ENCODE results near the gene SLC22A3.
"Not testable (repeated sequence)": the region's sequence is repeated elsewhere in the genome, so short reads cannot be mapped to it uniquely, and the experiment has no call there.

Gene SLC22A3

GRCh38 chr6:160454303-160454702, 106.1 kb downstream of the SLC22A3 start:
- DNase-seq: no peak

- no peak for DNase-seq
Measured at GRCh38 chr6:160455081-160455480, 106.9 kb downstream of the SLC22A3 start.

DNA sequence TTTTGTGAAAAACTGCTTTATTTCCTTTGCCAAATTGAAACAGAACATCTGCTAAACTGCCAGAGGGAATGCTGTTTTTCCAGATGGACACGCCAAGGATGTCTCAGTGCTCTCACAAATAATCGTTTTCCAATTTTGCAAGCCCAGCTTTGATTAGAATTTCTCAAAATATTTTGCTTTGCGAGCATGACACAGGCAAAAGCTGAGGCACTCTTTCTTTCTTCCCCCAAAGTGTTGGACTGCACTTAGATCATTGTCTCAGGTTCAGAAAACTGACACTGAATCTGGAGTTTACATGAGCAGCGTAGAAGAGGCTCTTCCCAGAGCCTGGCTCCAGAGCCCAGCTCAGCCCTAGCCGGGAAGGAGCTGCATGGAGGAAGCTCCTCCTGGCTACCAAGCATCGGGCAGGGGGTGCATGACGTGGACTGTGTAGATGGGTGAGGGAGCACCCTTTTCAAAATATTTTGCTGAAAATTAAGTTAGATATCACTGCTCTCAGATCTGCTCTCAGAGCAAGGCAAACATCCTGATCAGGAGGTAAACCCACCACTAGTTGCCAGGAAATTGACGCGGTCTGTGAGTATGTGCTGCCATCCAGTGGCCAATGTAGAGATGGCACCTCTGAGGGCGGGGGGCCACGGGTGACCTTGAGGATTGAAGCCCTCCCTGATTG, 107.5 kb downstream of the SLC22A3 start:
- no peak for DNase-seq

DNA sequence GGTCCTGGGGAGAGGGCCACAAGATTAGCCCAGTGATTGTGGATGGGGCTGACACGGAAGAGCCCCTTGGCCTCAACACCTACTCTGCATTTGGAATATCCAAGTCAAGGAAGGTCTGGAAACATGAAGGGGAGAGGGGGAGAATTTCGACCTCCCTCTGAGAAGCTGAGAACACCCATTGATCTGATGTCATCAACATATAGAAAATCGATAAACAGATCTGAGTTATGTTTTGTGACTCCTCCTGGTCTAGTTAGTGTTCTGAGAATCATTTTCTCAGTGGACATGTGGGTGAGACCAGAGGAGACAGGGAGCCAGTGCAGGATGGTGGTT, 108.0 kb downstream of the SLC22A3 start:
- DNase-seq: no peak

DNA sequence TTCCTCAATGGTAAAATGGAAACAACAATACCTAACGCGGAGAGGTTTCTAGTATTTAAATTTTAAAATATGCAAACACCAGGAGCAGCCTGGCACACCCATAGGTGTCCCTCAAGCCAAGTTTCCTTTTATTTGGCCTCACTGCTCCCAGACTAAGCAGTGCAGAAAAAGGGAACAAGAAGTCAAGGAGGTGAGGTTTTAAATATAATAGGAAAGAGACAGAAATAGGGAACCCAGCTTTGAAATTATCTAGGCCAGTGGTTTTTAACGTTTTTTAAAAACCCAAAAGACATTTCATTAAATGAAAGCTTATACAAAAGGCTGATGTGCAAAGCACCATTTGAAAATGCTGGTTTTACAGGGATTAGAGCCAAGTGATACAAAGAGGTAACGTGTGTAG, 109.6 kb downstream of the SLC22A3 start:
- DNase-seq: no peak

GRCh38 chr6:160461641-160462040, 113.5 kb downstream of the SLC22A3 start:
- DNase-seq: no peak

GRCh38 chr6:160462116-160462515, 113.9 kb downstream of the SLC22A3 start:
- no peak for DNase-seq

DNA sequence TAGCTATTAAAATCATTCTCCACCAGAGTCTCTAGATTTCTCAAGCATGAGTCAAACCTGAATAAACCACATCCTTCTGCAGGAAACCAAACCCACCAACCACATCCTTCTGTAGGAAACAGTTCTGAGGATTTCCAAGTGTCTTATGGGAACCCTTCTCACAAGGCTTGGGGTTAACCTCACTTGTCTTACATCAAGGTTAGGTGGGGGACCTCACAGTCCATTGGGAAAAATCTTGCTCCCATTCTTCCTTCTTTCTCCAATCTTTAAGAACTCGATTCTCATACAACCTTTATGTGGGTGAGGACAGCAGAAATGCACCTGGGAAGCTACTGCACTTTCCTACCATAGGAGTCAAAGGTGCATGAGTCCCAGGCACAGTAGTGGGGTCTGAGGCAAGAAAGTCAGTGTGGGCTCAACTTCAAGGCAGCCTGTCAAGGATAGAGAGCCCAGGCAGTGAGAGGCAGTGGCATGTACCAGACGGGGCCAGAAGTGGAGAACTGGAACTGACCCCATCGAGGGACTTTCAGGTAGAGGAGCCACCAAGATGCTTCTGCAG, 114.5 kb downstream of the SLC22A3 start:
- no peak for DNase-seq

- DNase-seq: no peak
Measured at GRCh38 chr6:160464744-160465143, 116.6 kb downstream of the SLC22A3 start.

GRCh38 chr6:160467261-160467871, 119.2 kb downstream of the SLC22A3 start:
- not testable (repeated sequence) for DNase-seq

DNA sequence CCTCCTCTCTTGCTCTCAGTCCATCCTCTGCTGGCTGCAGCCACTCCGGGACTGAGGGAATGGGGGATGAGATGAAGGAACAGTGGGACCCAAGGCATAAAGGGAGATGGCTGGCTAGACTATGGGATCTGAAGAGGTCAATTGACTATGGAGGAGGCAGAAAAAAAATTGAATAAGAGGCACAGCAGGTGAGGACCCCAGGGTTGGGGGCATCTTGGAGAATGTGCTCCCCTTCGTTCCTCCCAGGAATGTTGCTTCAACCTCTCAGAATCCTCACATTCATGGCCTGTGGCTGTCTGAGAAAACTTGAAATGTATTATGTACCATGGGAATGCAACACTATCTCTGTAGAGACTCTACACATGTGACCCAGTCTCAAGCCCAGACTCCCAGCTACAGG, 121.0 kb downstream of the SLC22A3 start:
- no peak for DNase-seq

- not testable (repeated sequence) for DNase-seq
Measured at GRCh38 chr6:160476056-160476455, 127.9 kb downstream of the SLC22A3 start.

- DNase-seq: not testable (repeated sequence)
Measured at GRCh38 chr6:160477072-160477471, 128.9 kb downstream of the SLC22A3 start.

GRCh38 chr6:160477901-160478300, 129.7 kb downstream of the SLC22A3 start:
- DNase-seq: no peak

GRCh38 chr6:160487116-160487515, 138.9 kb downstream of the SLC22A3 start:
- no peak for DNase-seq

GRCh38 chr6:160489091-160489490, 140.9 kb downstream of the SLC22A3 start:
- no peak for DNase-seq

- DNase-seq: no peak
Measured at GRCh38 chr6:160494576-160494975, 146.4 kb downstream of the SLC22A3 start.

- no peak for DNase-seq
Measured at GRCh38 chr6:160500639-160501038, 152.5 kb downstream of the SLC22A3 start.

Measured in NCI-H510A (cell line).